HCT116 (cell line): Measurements from ENCODE around the gene SLC10A4. TPM values are rescaled to one million over a fixed set of nuclear protein-coding genes. Genes with fewer than 3 reads are reported as not detected.

Experiments
- ATAC-seq: fragments of 200-7000 bp; cut with Tn5 transposase; 2 replicates; pipeline ENCODE4 v1.9.1; 2020; ENCODE audit warnings: mild to moderate bottlenecking, moderate library complexity
- BruUV-seq: library from RNA; stranded (reverse); fragments of 400-500 nt; replicated peaks from 2 replicates; lab custom pipeline; 2021; lab: Mats Ljungman, UMichigan
- CTCF ChIA-PET: fragments of 300-600 bp; sonication (Branson Sonifier 250); formaldehyde crosslinking; loops from one replicate; lab custom pipeline; 2021; ENCODE audit warnings: antibody characterized with exemption; lab: Charles Lee
- POLR2A ChIA-PET: fragments of 300-600, 350-600 bp; sonication (Branson Sonifier 250); formaldehyde crosslinking; loops from one replicate; lab custom pipeline; 2021; ENCODE audit warnings: antibody characterized with exemption; lab: Charles Lee
- RAD21 ChIA-PET, 2 experiments: fragments of 300-600 bp; sonication (Branson Sonifier 250); formaldehyde crosslinking; loops; one replicate each; lab custom pipeline; 2023; ENCODE audit warnings: low total read pairs in 2 of 2; ENCODE audit not compliant: uncharacterized antibody in 2 of 2, unreplicated experiment in 2 of 2, low non-redundant PET in 1 of 2; lab: Charles Lee
- DNase-seq: peaks from one replicate; pipeline ENCODE4 v3.0.0-alpha.2; 2010; ENCODE audit warnings: low read depth, low spot score
- H2AFZ ChIP-seq: fragments of 200-600 bp; shearing (Covaris generic), sonication (generic); 2 replicates; pipeline ENCODE4 v1.6.1; 2017; ENCODE audit warnings: low read depth, mixed run types, mixed read lengths, antibody characterized with exemption, low read length; ENCODE audit not compliant: poor library complexity, severe bottlenecking
- H3K27ac ChIP-seq: 2 replicates; pipeline ENCODE4 v1.5.1; 2012; ENCODE audit warnings: low read depth, low read length
- H3K27me3 ChIP-seq: fragments of 200-600 bp; sonication (generic); 2 replicates; pipeline ENCODE4 v1.6.1; 2016; ENCODE audit warnings: mixed run types, low read length, mixed read lengths; ENCODE audit not compliant: insufficient read depth
- H3K36me3 ChIP-seq, 2 experiments: fragments of 200-500 bp in 1 of 2; fragments of 200-600 bp in 1 of 2; sonication (Bioruptor generic) in 1 of 2; sonication (generic) in 1 of 2; 2 replicates each; pipeline versions ENCODE4 v1.5.1 to v1.6.1; 2014 to 2016; ENCODE audit warnings: low read length in 2 of 2, inconsistent platforms in 1 of 2, mixed read lengths in 1 of 2, mixed run types in 1 of 2; ENCODE audit not compliant: insufficient read depth in 2 of 2, control insufficient read depth in 1 of 2
- H3K4me1 ChIP-seq, 2 experiments: fragments of 200-600 bp in 1 of 2; sonication (generic) in 1 of 2; 2 replicates each; pipeline versions ENCODE4 v1.5.1 to v1.6.1; 2012 to 2017; ENCODE audit warnings: low read length in 2 of 2, inconsistent platforms in 1 of 2, mild to moderate bottlenecking in 1 of 2, mixed read lengths in 1 of 2, mixed run types in 1 of 2, moderate library complexity in 1 of 2; ENCODE audit not compliant: insufficient read depth in 2 of 2, control insufficient read depth in 1 of 2
- H3K4me2 ChIP-seq: fragments of 200-600 bp; sonication (generic); 2 replicates; pipeline ENCODE4 v1.6.1; 2017; ENCODE audit warnings: mixed run types, low read length, mixed read lengths
- H3K4me3 ChIP-seq, 2 experiments: fragments of 200-600 bp in 1 of 2; sonication (generic) in 1 of 2; replicated peaks in 1 of 2; 2 replicates each; pipeline ENCODE4 v1.5.1; 2011 to 2016; ENCODE audit warnings: low read length in 2 of 2, control low read depth in 1 of 2, low read depth in 1 of 2, mild to moderate bottlenecking in 1 of 2, mixed read lengths in 1 of 2, mixed run types in 1 of 2
- H3K79me2 ChIP-seq: fragments of 200-600 bp; sonication (generic); 2 replicates; pipeline ENCODE4 v1.6.1; 2017; ENCODE audit warnings: mild to moderate bottlenecking, mixed run types, low read length, moderate library complexity, mixed read lengths; ENCODE audit not compliant: insufficient read depth
- H3K9ac ChIP-seq: fragments of 200-600 bp; sonication (generic); 2 replicates; pipeline ENCODE4 v1.6.1; 2016; ENCODE audit warnings: low read length, mixed read lengths
- H3K9me2 ChIP-seq: fragments of 200-600 bp; sonication (generic), shearing (Covaris generic); 2 replicates; pipeline ENCODE4 v1.6.1; 2017; ENCODE audit warnings: mixed run types, mild to moderate bottlenecking, moderate library complexity; ENCODE audit not compliant: insufficient read depth
- H3K9me3 ChIP-seq, 2 experiments: fragments of 200-500 bp in 1 of 2; fragments of 200-600 bp in 1 of 2; sonication (Bioruptor generic) in 1 of 2; sonication (generic) in 1 of 2; 2 replicates each; pipeline ENCODE4 v1.6.1; 2014 to 2017; ENCODE audit warnings: low read length in 2 of 2, mixed read lengths in 2 of 2, inconsistent platforms in 1 of 2, low read depth in 1 of 2, mild to moderate bottlenecking in 1 of 2, mixed run types in 1 of 2, moderate library complexity in 1 of 2; ENCODE audit not compliant: control insufficient read depth in 1 of 2, insufficient read depth in 1 of 2
- H4K20me1 ChIP-seq: fragments of 200-600 bp; sonication (generic), shearing (Covaris generic); 2 replicates; pipeline ENCODE4 v1.6.1; 2017; ENCODE audit warnings: mixed run types, mild to moderate bottlenecking, moderate library complexity; ENCODE audit not compliant: insufficient read depth
- CEBPB ChIP-seq: IDR thresholded peaks from 2 replicates; pipeline ENCODE4 v1.6.1; 2012; ENCODE audit warnings: low read depth
- EGR1 ChIP-seq: IDR thresholded peaks from 2 replicates; pipeline ENCODE4 v1.6.1; 2012; ENCODE audit warnings: low read depth
- ELF1 ChIP-seq: IDR thresholded peaks from 2 replicates; pipeline ENCODE4 v1.6.1; 2012; ENCODE audit warnings: low read depth, borderline replicate concordance
- EZH2phosphoT487 ChIP-seq: fragments of 200-600 bp; IDR thresholded peaks from 2 replicates; pipeline ENCODE4 v1.6.1; 2018; ENCODE audit warnings: antibody characterized with exemption, borderline replicate concordance
- TCF7L2 ChIP-seq: IDR thresholded peaks from 2 replicates; pipeline ENCODE4 v1.7.0; 2011; ENCODE audit warnings: borderline replicate concordance, inconsistent platforms; ENCODE audit not compliant: insufficient read depth, insufficient read length; ENCODE audit errors: extremely low read depth
- ZFX ChIP-seq: fragments of 450-650 bp; IDR thresholded peaks from 2 replicates; pipeline ENCODE4 v1.6.1; 2017
- intact Hi-C: fragments of 100-400 bp; cut with micrococcal nuclease; formaldehyde crosslinking; loops from 2 replicates; pipeline ENCODE4 v1.10.0; 2022
- total RNA-seq: library from RNA; stranded (reverse); gene quantifications from one replicate; pipeline ENCODE4 v1.2.1, GENCODE V29; 2021; ENCODE audit not compliant: unreplicated experiment
- TF ChIP-seq, protein P1 (sequence below): IDR thresholded peaks from 2 replicates; pipeline ENCODE4 v1.6.1; 2011; ENCODE audit warnings: mild to moderate bottlenecking, low read length, moderate library complexity; ENCODE audit not compliant: insufficient replicate concordance; ENCODE audit errors: extremely low read depth

Gene SLC10A4
- total RNA-seq, 1 experiment from 2014 or later, result 8.4 TPM

DNA sequence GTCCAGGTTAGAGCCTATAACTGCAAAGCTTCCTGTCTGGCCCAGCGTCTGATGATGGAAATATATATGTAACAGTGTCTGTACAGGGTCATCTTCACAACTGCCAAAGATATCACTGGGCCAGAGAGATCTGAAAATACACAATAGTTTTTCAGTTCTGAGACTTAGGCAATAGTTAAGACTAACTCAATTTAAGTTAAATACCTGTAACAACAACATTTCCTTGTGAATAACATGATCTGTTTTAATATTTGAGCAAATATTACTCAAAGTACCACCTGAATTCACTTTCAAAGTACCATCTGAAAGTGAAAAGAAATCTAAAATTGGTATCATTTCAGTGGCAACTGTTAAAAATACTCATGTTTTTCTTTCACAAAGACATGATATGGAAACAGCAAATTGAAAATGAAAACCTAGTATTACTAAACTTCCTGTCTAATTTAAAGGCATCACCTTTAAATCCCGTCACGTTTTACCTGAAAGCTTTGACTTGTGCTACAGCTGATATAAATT lies 16.5 kb downstream of the SLC10A4 start:
- no peaks in the 10 kb centered on the region for H3K27me3 ChIP-seq
- DNase-seq (no peak), ATAC-seq (no peak)
- CTCF ChIA-PET, result no interaction called here
- no peaks in the 10 kb centered on the region for H3K4me1 ChIP-seq
- H3K4me2 ChIP-seq, result no peak overlapping the region
- TF ChIP-seq EGR1 (no peak), EZH2phosphoT487 (no peak)
- H3K27ac ChIP-seq, result no peak overlapping the region
- H3K9me2 ChIP-seq, result no peaks in the 10 kb centered on the region
- no peaks in the 10 kb centered on the region for H4K20me1 ChIP-seq
- POLR2A ChIA-PET, result no interaction called here
- no peaks in the 10 kb centered on the region for H3K9me3 ChIP-seq
- H3K9ac ChIP-seq, result no peak overlapping the region
- intact Hi-C loops, result no loop called here
- no peaks in the 10 kb centered on the region for H3K79me2 ChIP-seq
- H3K36me3 ChIP-seq, result peaks cover 0 to 2% of the 10 kb centered on the region in 2 experiments; a peak in 1 of 4 replicates
- H3K4me3 ChIP-seq, result no peak overlapping the region
- H2AFZ ChIP-seq, result no peak overlapping the region
- BruUV-seq, result no TSS peak
- RAD21 ChIA-PET, result no interaction called here

DNA sequence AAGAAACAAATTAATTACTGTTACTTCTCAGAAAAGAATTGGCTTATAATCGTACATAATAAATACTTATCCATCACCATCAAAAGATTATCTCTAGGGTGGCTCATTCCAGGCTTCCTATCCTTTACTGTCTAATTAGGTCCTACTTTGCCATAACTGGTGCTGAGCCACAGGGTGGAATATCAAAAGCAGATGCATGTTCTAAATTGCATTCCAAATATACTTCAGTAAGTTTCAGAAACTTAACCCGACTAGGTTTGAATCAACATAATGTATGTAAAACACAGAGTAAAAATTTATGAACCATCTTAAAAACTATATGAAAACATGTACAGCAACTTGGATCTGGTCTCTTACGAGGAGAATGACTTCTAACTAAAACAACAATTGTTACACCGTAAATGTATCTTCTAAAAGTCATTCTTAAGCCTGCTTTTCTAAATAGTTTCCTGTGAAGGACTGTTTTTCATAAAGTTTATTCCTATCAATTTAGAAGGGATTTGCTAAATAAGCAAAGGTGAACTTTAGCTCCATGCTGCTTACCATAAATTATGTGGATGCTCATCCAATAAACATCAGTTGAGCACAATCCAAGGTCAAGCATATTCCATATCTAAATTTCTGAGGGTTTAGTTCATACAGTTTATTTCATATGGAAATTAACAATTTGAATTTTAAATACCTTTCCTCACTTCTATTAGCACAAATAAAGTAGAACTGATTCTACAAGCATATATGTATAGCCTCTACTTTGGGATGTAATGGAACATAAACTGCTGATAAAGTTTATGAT lies 20.3 kb downstream of the SLC10A4 start:
- intact Hi-C loops, result no loop called here
- TF ChIP-seq, protein P1, sequence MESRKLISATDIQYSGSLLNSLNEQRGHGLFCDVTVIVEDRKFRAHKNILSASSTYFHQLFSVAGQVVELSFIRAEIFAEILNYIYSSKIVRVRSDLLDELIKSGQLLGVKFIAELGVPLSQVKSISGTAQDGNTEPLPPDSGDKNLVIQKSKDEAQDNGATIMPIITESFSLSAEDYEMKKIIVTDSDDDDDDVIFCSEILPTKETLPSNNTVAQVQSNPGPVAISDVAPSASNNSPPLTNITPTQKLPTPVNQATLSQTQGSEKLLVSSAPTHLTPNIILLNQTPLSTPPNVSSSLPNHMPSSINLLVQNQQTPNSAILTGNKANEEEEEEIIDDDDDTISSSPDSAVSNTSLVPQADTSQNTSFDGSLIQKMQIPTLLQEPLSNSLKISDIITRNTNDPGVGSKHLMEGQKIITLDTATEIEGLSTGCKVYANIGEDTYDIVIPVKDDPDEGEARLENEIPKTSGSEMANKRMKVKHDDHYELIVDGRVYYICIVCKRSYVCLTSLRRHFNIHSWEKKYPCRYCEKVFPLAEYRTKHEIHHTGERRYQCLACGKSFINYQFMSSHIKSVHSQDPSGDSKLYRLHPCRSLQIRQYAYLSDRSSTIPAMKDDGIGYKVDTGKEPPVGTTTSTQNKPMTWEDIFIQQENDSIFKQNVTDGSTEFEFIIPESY, result no peak
- TF ChIP-seq TCF7L2, result no peak
- TF ChIP-seq EZH2phosphoT487, result no peak
- TF ChIP-seq CEBPB, result no peak
- TF ChIP-seq ELF1, result no peak
- no peak for TF ChIP-seq ZFX
- no peaks in the 10 kb centered on the region for H4K20me1 ChIP-seq
- DNase-seq (no peak), ATAC-seq (no peak)
- H3K9me3 ChIP-seq, result no peaks in the 10 kb centered on the region
- H3K9ac ChIP-seq, result no peak overlapping the region
- ChIA-PET POLR2A (no interaction called here), CTCF (no interaction called here), RAD21 (no interaction called here)
- no peaks in the 10 kb centered on the region for H3K27me3 ChIP-seq
- H3K36me3 ChIP-seq, result no peaks in the 10 kb centered on the region; a peak in 1 of 4 replicates
- H3K9me2 ChIP-seq, result no peaks in the 10 kb centered on the region
- H3K27ac ChIP-seq, result no peak overlapping the region
- BruUV-seq, result no TSS peak
- no peak overlapping the region for H3K4me2 ChIP-seq
- H3K4me3 ChIP-seq, result no peak overlapping the region
- no peak overlapping the region for H2AFZ ChIP-seq
- no peaks in the 10 kb centered on the region for H3K4me1 ChIP-seq
- no peaks in the 10 kb centered on the region for H3K79me2 ChIP-seq
